Activated B cell treated with CpG ODN at 0.5 μM for 24 hours (primary cell): ENCODE results near the gene RBM27. TPM values are rescaled to one million over a fixed set of nuclear protein-coding genes. Genes with fewer than 3 reads are reported as not detected.

ENCODE experiments used
- ATAC-seq: fragments of 200-7000 bp; cut with Tn5 transposase; one replicate; pipeline ENCODE4 v1.10.0; 2021; ENCODE audit warnings: low read depth, mild to moderate bottlenecking, moderate library complexity
- CTCF ChIA-PET: fragments of 350-600 bp; sonication (Branson Sonifier 250); formaldehyde crosslinking; loops from one replicate; lab custom pipeline; 2021; ENCODE audit warnings: antibody characterized with exemption; lab: Charles Lee
- POLR2A ChIA-PET: fragments of 350-600 bp; sonication (Branson Sonifier 250); formaldehyde crosslinking; loops from one replicate; lab custom pipeline; 2021; ENCODE audit warnings: antibody characterized with exemption; lab: Charles Lee
- DNase-seq: peaks from one replicate; pipeline ENCODE4 v3.0.0; 2022
- H3K27ac Mint-ChIP-seq: one replicate; pipeline ENCODE4 v1.8.0; 2020; ENCODE audit warnings: mixed read lengths
- H3K27me3 Mint-ChIP-seq: one replicate; pipeline ENCODE4 v1.8.0; 2021; ENCODE audit warnings: mixed read lengths
- H3K36me3 Mint-ChIP-seq: one replicate; pipeline ENCODE4 v1.8.0; 2021; ENCODE audit warnings: low read depth, mixed read lengths
- H3K4me1 Mint-ChIP-seq: one replicate; pipeline ENCODE4 v1.8.0; 2021; ENCODE audit warnings: mixed read lengths
- H3K4me3 Mint-ChIP-seq: one replicate; pipeline ENCODE4 v1.8.0; 2020; ENCODE audit warnings: mild to moderate bottlenecking, mixed read lengths
- H3K9me3 Mint-ChIP-seq: one replicate; pipeline ENCODE4 v1.8.0; 2020; ENCODE audit warnings: mixed read lengths
- CTCF ChIP-seq: fragments of 200-600 bp; IDR thresholded peaks from one replicate; pipeline ENCODE4 v1.8.0; 2022; ENCODE audit warnings: antibody characterized with exemption, mild to moderate bottlenecking
- intact Hi-C: fragments of 100-400 bp; cut with micrococcal nuclease; formaldehyde crosslinking; loops from one replicate; pipeline ENCODE4 v1.15.1; 2024
- total RNA-seq: library from RNA; stranded (reverse); gene quantifications from 2 replicates; pipeline ENCODE4 v1.2.3, GENCODE V29; 2022

RBM27 gene
- total RNA-seq, result 24.4 and 28.5 TPM in 2 replicates

GRCh38 chr5:146203011-146203871, at the start of gene RBM27:
Gene RBM27 (plus strand): TSS chr5:146203605. CDS start chr5:146203766, 161 bp downstream.
- H3K4me1 Mint-ChIP-seq, result peaks cover 16% of the 10 kb centered on the region
- no peak within 1 kb of the TSS for H3K27ac Mint-ChIP-seq
- intact Hi-C loops, result loop anchor here (1.0 to 10.0 kb wide), 3 partner anchors 21 to 244 kb away; partner anchors contain the start of genes LARS1 and TCERG1
- no peaks in the 10 kb centered on the region for H3K27me3 Mint-ChIP-seq
- no peaks in the 10 kb centered on the region for H3K36me3 Mint-ChIP-seq
- DNase-seq (peak; percentile 98), ATAC-seq (peak; percentile 100)
- no peak for TF ChIP-seq CTCF
- POLR2A ChIA-PET, result interaction anchor here (0.6 to 2.0 kb wide), 4 partner anchors 10 to 30 kb away, joined by 4 to 28 read pairs (median 4); partner anchors contain the start of gene LARS1
- no peaks in the 10 kb centered on the region for H3K9me3 Mint-ChIP-seq
- no peak within 1 kb of the TSS for H3K4me3 Mint-ChIP-seq
- CTCF ChIA-PET, result no interaction called here

GRCh38 chr5:146158255-146158654, 45.1 kb upstream of the RBM27 start:
- Mint-ChIP-seq H3K36me3 (peaks cover 72% of the 10 kb centered on the region), H3K27ac (no peak overlapping the region), H3K9me3 (no peaks in the 10 kb centered on the region), H3K4me1 (no peaks in the 10 kb centered on the region), H3K27me3 (no peaks in the 10 kb centered on the region), H3K4me3 (no peak overlapping the region)
- no peak for ATAC-seq
- no peak for TF ChIP-seq CTCF
- intact Hi-C loops, result no loop called here
- ChIA-PET POLR2A (no interaction called here), CTCF (no interaction called here)
- DNase-seq, result no peak

- no peak for DNase-seq
- intact Hi-C loops, result loop anchor here (5.0 to 10.0 kb wide), 2 partner anchors 42 to 300 kb away; no protein-coding TSS in a partner anchor
- ChIA-PET POLR2A (no interaction called here), CTCF (no interaction called here)
- Mint-ChIP-seq H3K4me3 (no peak overlapping the region), H3K4me1 (no peaks in the 10 kb centered on the region), H3K36me3 (peaks cover 82% of the 10 kb centered on the region), H3K27me3 (no peaks in the 10 kb centered on the region), H3K27ac (no peak overlapping the region), H3K9me3 (no peaks in the 10 kb centered on the region)
- no peak for ATAC-seq
- no peak for TF ChIP-seq CTCF
Measured at GRCh38 chr5:146164382-146164781, 39.0 kb upstream of the RBM27 start.

GRCh38 chr5:146165460-146165859, 37.9 kb upstream of the RBM27 start:
- no peaks in the 10 kb centered on the region for H3K27me3 Mint-ChIP-seq
- no peak overlapping the region for H3K27ac Mint-ChIP-seq
- H3K4me3 Mint-ChIP-seq, result no peak overlapping the region
- H3K4me1 Mint-ChIP-seq, result no peaks in the 10 kb centered on the region
- ATAC-seq, result no peak
- TF ChIP-seq CTCF, result no peak
- CTCF ChIA-PET, result no interaction called here
- peaks cover 82% of the 10 kb centered on the region for H3K36me3 Mint-ChIP-seq
- no peaks in the 10 kb centered on the region for H3K9me3 Mint-ChIP-seq
- intact Hi-C loops, result loop anchor here (10.0 kb wide), 1 partner anchor 299 kb away; no protein-coding TSS in a partner anchor
- POLR2A ChIA-PET, result no interaction called here
- no peak for DNase-seq

GRCh38 chr5:146165903-146166302, 37.5 kb upstream of the RBM27 start:
- ATAC-seq, result no peak
- TF ChIP-seq CTCF, result no peak
- ChIA-PET CTCF (no interaction called here), POLR2A (no interaction called here)
- Mint-ChIP-seq H3K36me3 (peaks cover 84% of the 10 kb centered on the region), H3K9me3 (no peaks in the 10 kb centered on the region), H3K4me1 (no peaks in the 10 kb centered on the region), H3K27ac (no peak overlapping the region), H3K4me3 (no peak overlapping the region), H3K27me3 (no peaks in the 10 kb centered on the region)
- intact Hi-C loops, result loop anchor here (10.0 kb wide), 1 partner anchor 299 kb away; no protein-coding TSS in a partner anchor
- DNase-seq, result no peak
